DMS 273 treated with DMSO at 0.1 percent for 48 hours (cell line): ENCODE data around the gene DBT.
"Not testable (repeated sequence)": the region's sequence is repeated elsewhere in the genome, so short reads cannot be mapped to it uniquely, and the experiment has no call there.

Experiments used
- DNase-seq: peaks from one replicate; lab custom pipeline; 2025; lab: John Stamatoyannopoulos, UW

The DBT gene

GRCh38 chr1:100250807-100251206 is 1.2 kb upstream of the DBT start:
- no peak for DNase-seq

GRCh38 chr1:100250264-100250663 is 630 bp upstream of the DBT start:
- DNase-seq = no peak

- no peak for DNase-seq
These were observed 488 bp downstream of the DBT start for GRCh38 chr1:100249155-100249536.

- no peak for DNase-seq
These were observed 2.9 kb downstream of the DBT start for GRCh38 chr1:100246738-100247137.

GRCh38 chr1:100240631-100241030 is 9.0 kb downstream of the DBT start:
- DNase-seq = no peak

GRCh38 chr1:100239961-100240360 is 9.7 kb downstream of the DBT start:
- no peak for DNase-seq

GRCh38 chr1:100237091-100237490 is 12.5 kb downstream of the DBT start:
- DNase-seq = no peak

GRCh38 chr1:100234432-100234831 is 15.2 kb downstream of the DBT start:
- DNase-seq = no peak

- DNase-seq = not testable (repeated sequence)
These were observed 16.1 kb downstream of the DBT start for GRCh38 chr1:100233566-100233965.

- no peak for DNase-seq
These were observed 17.5 kb downstream of the DBT start for GRCh38 chr1:100232156-100232555.

GRCh38 chr1:100231721-100232120 is 17.9 kb downstream of the DBT start:
- no peak for DNase-seq

GRCh38 chr1:100230765-100231164 is 18.9 kb downstream of the DBT start:
- no peak for DNase-seq

GRCh38 chr1:100229681-100230443 is 19.8 kb downstream of the DBT start:
- DNase-seq = no peak

GRCh38 chr1:100222428-100222827 is 27.2 kb downstream of the DBT start:
- DNase-seq = no peak

- DNase-seq = no peak
These were observed 29.8 kb downstream of the DBT start for GRCh38 chr1:100219883-100220282.

GRCh38 chr1:100219457-100219856 is 30.2 kb downstream of the DBT start:
- no peak for DNase-seq

GRCh38 chr1:100217834-100218233 is 31.8 kb downstream of the DBT start:
- no peak for DNase-seq

- no peak for DNase-seq
These were observed 34.5 kb downstream of the DBT start for GRCh38 chr1:100215101-100215500.

GRCh38 chr1:100213141-100213540 is 36.5 kb downstream of the DBT start:
- no peak for DNase-seq

- DNase-seq = no peak
These were observed 43.3 kb downstream of the DBT start for GRCh38 chr1:100206301-100206700.

- not testable (repeated sequence) for DNase-seq
These were observed 44.0 kb downstream of the DBT start for GRCh38 chr1:100205593-100205992.

- not testable (repeated sequence) for DNase-seq
These were observed 44.5 kb downstream of the DBT start for GRCh38 chr1:100205103-100205502.

- DNase-seq = not testable (repeated sequence)
These were observed 46.9 kb downstream of the DBT start for GRCh38 chr1:100202703-100203102.

- DNase-seq = not testable (repeated sequence)
These were observed 49.6 kb downstream of the DBT start for GRCh38 chr1:100200060-100200459.
